IMR-90 (cell line): ENCODE measurements around the gene BRMS1. TPM values are rescaled to one million over a fixed set of nuclear protein-coding genes. Genes with fewer than 3 reads are reported as not detected.

ENCODE experiments used
- ATAC-seq: fragments of 200-7000 bp; cut with Tn5 transposase; 2 replicates; pipeline ENCODE4 v1.9.1; 2020; ENCODE audit warnings: low read depth, mild to moderate bottlenecking, moderate library complexity
- BruUV-seq: library from RNA; stranded (reverse); fragments of 400-500 nt; replicated peaks from 2 replicates; lab custom pipeline; 2021; lab: Mats Ljungman, UMichigan
- CTCF ChIA-PET: fragments of 300-600 bp; formaldehyde crosslinking; extraction: SDS; loops from one replicate; lab custom pipeline; 2021; ENCODE audit warnings: antibody characterized with exemption; lab: Yijun Ruan, JAX
- POLR2A ChIA-PET: fragments of 300-600 bp; sonication (Branson Sonifier 250); formaldehyde crosslinking; loops from one replicate; lab custom pipeline; 2022; ENCODE audit warnings: antibody characterized with exemption; ENCODE audit not compliant: unreplicated experiment; lab: Charles Lee
- DNase-seq: peaks from one replicate; pipeline ENCODE4 v3.0.0; 2013
- H2AFZ ChIP-seq: replicated peaks from 2 replicates; pipeline ENCODE3; 2013; ENCODE audit warnings: low read length, mild to moderate bottlenecking; ENCODE audit not compliant: poor library complexity
- H2AK5ac ChIP-seq: 2 replicates; pipeline ENCODE4 v1.6.1; 2013; ENCODE audit warnings: low read depth, low read length, inconsistent platforms
- H2AK9ac ChIP-seq: replicated peaks from 2 replicates; pipeline ENCODE3; 2013; ENCODE audit warnings: mild to moderate bottlenecking, low read depth, low read length, moderate library complexity; ENCODE audit not compliant: poor library complexity
- H2BK120ac ChIP-seq: 2 replicates; pipeline ENCODE4 v1.6.1; 2013; ENCODE audit warnings: low read depth, low read length, inconsistent platforms
- H2BK15ac ChIP-seq: 3 replicates; pipeline ENCODE4 v1.6.1; 2013; ENCODE audit warnings: low read depth, low read length, inconsistent platforms
- H2BK20ac ChIP-seq: 2 replicates; pipeline ENCODE4 v1.6.1; 2013; ENCODE audit warnings: low read depth, mild to moderate bottlenecking, inconsistent platforms, low read length, moderate library complexity
- H2BK5ac ChIP-seq: 2 replicates; pipeline ENCODE4 v1.6.1; 2013; ENCODE audit warnings: mild to moderate bottlenecking, low read depth, low read length, inconsistent platforms; ENCODE audit not compliant: poor library complexity, severe bottlenecking
- H3K14ac ChIP-seq: replicated peaks from 2 replicates; pipeline ENCODE4 v1.6.1; 2013; ENCODE audit warnings: low read depth, low read length, inconsistent platforms
- H3K18ac ChIP-seq: 2 replicates; pipeline ENCODE4 v1.6.1; 2013; ENCODE audit warnings: low read depth, low read length, control low read depth
- H3K23ac ChIP-seq: 2 replicates; pipeline ENCODE4 v1.6.1; 2013; ENCODE audit warnings: low read depth, low read length, inconsistent platforms
- H3K27ac ChIP-seq: 2 replicates; pipeline ENCODE4 v1.5.1; 2013; ENCODE audit warnings: mild to moderate bottlenecking, control low read depth, low read length; ENCODE audit not compliant: insufficient read depth
- H3K27me3 ChIP-seq: 2 replicates; pipeline ENCODE4 v1.6.1; 2013; ENCODE audit warnings: low read length; ENCODE audit not compliant: control insufficient read depth, insufficient read depth
- H3K36me3 ChIP-seq: 2 replicates; pipeline ENCODE4 v1.6.1; 2013; ENCODE audit warnings: low read length, mixed read lengths; ENCODE audit not compliant: control insufficient read depth, insufficient read depth
- H3K4ac ChIP-seq: 2 replicates; pipeline ENCODE4 v1.6.1; 2013; ENCODE audit warnings: low read depth, low read length, inconsistent platforms
- H3K4me1 ChIP-seq: 2 replicates; pipeline ENCODE4 v1.6.1; 2013; ENCODE audit warnings: low read length, mixed read lengths; ENCODE audit not compliant: control insufficient read depth, insufficient read depth
- H3K4me2 ChIP-seq: 2 replicates; pipeline ENCODE4 v1.6.1; 2013; ENCODE audit warnings: low read depth, mild to moderate bottlenecking, control low read depth, low read length, moderate library complexity
- H3K4me3 ChIP-seq: 2 replicates; pipeline ENCODE4 v1.5.1; 2013; ENCODE audit warnings: low read depth, mild to moderate bottlenecking, control low read depth, low read length, moderate library complexity; ENCODE audit not compliant: insufficient read depth
- H3K56ac ChIP-seq: 2 replicates; pipeline ENCODE4 v1.6.1; 2013; ENCODE audit warnings: low read length, inconsistent platforms; ENCODE audit not compliant: insufficient read depth; ENCODE audit errors: extremely low read depth
- H3K79me1 ChIP-seq, 2 experiments: 2 replicates each; pipeline ENCODE4 v1.6.1; 2013; ENCODE audit warnings: low read length in 2 of 2, inconsistent platforms in 1 of 2, low read depth in 1 of 2
- H3K9ac ChIP-seq: 2 replicates; pipeline ENCODE4 v1.6.1; 2013; ENCODE audit warnings: low read depth, low read length, control low read depth
- H3K9me1 ChIP-seq: 2 replicates; pipeline ENCODE4 v1.6.1; 2013; ENCODE audit warnings: low read length, inconsistent platforms; ENCODE audit not compliant: insufficient read depth
- H3K9me3 ChIP-seq: 2 replicates; pipeline ENCODE4 v1.6.1; 2013; ENCODE audit warnings: low read length; ENCODE audit not compliant: control insufficient read depth, insufficient read depth
- H4K20me1 ChIP-seq: 2 replicates; pipeline ENCODE4 v1.6.1; 2013; ENCODE audit warnings: low read length, inconsistent platforms; ENCODE audit not compliant: insufficient read depth
- H4K5ac ChIP-seq: 2 replicates; pipeline ENCODE4 v1.6.1; 2013; ENCODE audit warnings: mild to moderate bottlenecking, low read depth, low read length, control low read depth
- H4K8ac ChIP-seq, 2 experiments: 2 replicates each; pipeline ENCODE4 v1.6.1; 2013; ENCODE audit warnings: low read depth in 2 of 2, low read length in 2 of 2, control low read depth in 1 of 2, inconsistent platforms in 1 of 2
- H4K91ac ChIP-seq: 2 replicates; pipeline ENCODE4 v1.6.1; 2013; ENCODE audit warnings: low read depth, low read length, inconsistent platforms; ENCODE audit not compliant: insufficient read depth
- BHLHE40 ChIP-seq: fragments of 150-350 bp; IDR thresholded peaks from 2 replicates; pipeline ENCODE4 v1.6.1; 2016; ENCODE audit warnings: mild to moderate bottlenecking, low read depth, low read length
- CEBPB ChIP-seq: IDR thresholded peaks from 2 replicates; pipeline ENCODE4 v1.6.1; 2012; ENCODE audit warnings: low read depth, low read length, improper control_type of control experiment
- FOS ChIP-seq: fragments of 150-350 bp; IDR thresholded peaks from 2 replicates; pipeline ENCODE4 v1.6.1; 2016; ENCODE audit warnings: low read depth, low read length
- MAFK ChIP-seq: IDR thresholded peaks from 2 replicates; pipeline ENCODE4 v1.6.1; 2012; ENCODE audit warnings: low read depth, low read length, improper control_type of control experiment
- MAZ ChIP-seq: IDR thresholded peaks from 2 replicates; pipeline ENCODE4 v1.6.1; 2012; ENCODE audit warnings: low read depth, mild to moderate bottlenecking, low read length, improper control_type of control experiment, moderate library complexity, borderline replicate concordance
- NFE2L2 ChIP-seq: fragments of 150-350 bp; IDR thresholded peaks from 2 replicates; pipeline ENCODE4 v1.6.1; 2016; ENCODE audit warnings: low read depth, mild to moderate bottlenecking, low read length
- POLR2A ChIP-seq: IDR thresholded peaks from 2 replicates; pipeline ENCODE4 v1.6.1; 2012; ENCODE audit warnings: mild to moderate bottlenecking, low read depth, low read length
- RAD21 ChIP-seq: IDR thresholded peaks from 2 replicates; pipeline ENCODE4 v1.6.1; 2012; ENCODE audit warnings: low read length, improper control_type of control experiment
- RCOR1 ChIP-seq: IDR thresholded peaks from 2 replicates; pipeline ENCODE4 v1.6.1; 2012; ENCODE audit warnings: mild to moderate bottlenecking, low read length, improper control_type of control experiment; ENCODE audit not compliant: insufficient replicate concordance
- RFX5 ChIP-seq: IDR thresholded peaks from 2 replicates; pipeline ENCODE4 v1.8.0; 2012; ENCODE audit warnings: low read depth, mild to moderate bottlenecking, low read length, moderate library complexity
- SMC3 ChIP-seq: fragments of 150-350 bp; IDR thresholded peaks from 2 replicates; pipeline ENCODE4 v1.6.1; 2016; ENCODE audit warnings: low read depth, mild to moderate bottlenecking, antibody characterized with exemption, low read length, moderate library complexity
- WGBS, 2 experiments: methylation state at CpG; one replicate each; pipeline versions ENCODE4 v1.1.5 to v1.1.7; 2013; ENCODE audit warnings: missing lambda C conversion rate in 2 of 2; ENCODE audit not compliant: insufficient read length in 1 of 2; ENCODE audit errors: extremely low coverage in 2 of 2; 5-methylcytosine and 5-hydroxymethylcytosine counted together
- dilution Hi-C: fragments of 300-500 bp; cut with HindIII; formaldehyde crosslinking; loops from one replicate; pipeline ENCODE4 v1.14.3; 2018; ENCODE audit warnings: low sequenced_read_pairs; ENCODE audit not compliant: unreplicated experiment
- in situ Hi-C: fragments of 300-500 bp; cut with MboI; formaldehyde crosslinking; loops from 3 replicates; pipeline ENCODE4 v1.14.3; 2019; ENCODE audit warnings: low sequenced_read_pairs, inconsistent platforms, mixed read lengths
- intact Hi-C: fragments of 100-400 bp; cut with micrococcal nuclease; formaldehyde crosslinking; loops from 2 replicates; pipeline ENCODE4 v1.10.0; 2022
- polyA plus RNA-seq, 3 experiments: library from polyadenylated mRNA; depleted of rRNA; stranded (reverse); fragments of >200 nt; gene quantifications; 2 replicates each; pipeline ENCODE4 v1.2.3, GENCODE V29; 2012; ENCODE audit warnings: low replicate concordance in 1 of 3
- total RNA-seq: library from RNA; depleted of rRNA; stranded (reverse); fragments of >200 nt; gene quantifications from 2 replicates; pipeline ENCODE4 v1.2.3, GENCODE V29; 2012
- TF ChIP-seq, protein P1 (sequence below): fragments of 150-350 bp; IDR thresholded peaks from 2 replicates; pipeline ENCODE4 v1.6.1; 2017; ENCODE audit warnings: mild to moderate bottlenecking, antibody characterized with exemption, low read length, low read depth
- TF ChIP-seq, protein P2 (sequence below): fragments of 150-350 bp; IDR thresholded peaks from 2 replicates; pipeline ENCODE4 v1.6.1; 2016; ENCODE audit warnings: low read depth, mild to moderate bottlenecking, low read length, moderate library complexity, borderline replicate concordance
- TF ChIP-seq, protein P3 (sequence below): conservative IDR thresholded peaks from 2 replicates; pipeline ENCODE4 v1.5.1; 2012; ENCODE audit warnings: mild to moderate bottlenecking, low read depth, low read length, improper control_type of control experiment

The BRMS1 gene
- total and polyA plus RNA-seq, 2 of the 4 experiments (the other 2 are of a cell fraction) = 48.3 to 57.9 TPM

DNA sequence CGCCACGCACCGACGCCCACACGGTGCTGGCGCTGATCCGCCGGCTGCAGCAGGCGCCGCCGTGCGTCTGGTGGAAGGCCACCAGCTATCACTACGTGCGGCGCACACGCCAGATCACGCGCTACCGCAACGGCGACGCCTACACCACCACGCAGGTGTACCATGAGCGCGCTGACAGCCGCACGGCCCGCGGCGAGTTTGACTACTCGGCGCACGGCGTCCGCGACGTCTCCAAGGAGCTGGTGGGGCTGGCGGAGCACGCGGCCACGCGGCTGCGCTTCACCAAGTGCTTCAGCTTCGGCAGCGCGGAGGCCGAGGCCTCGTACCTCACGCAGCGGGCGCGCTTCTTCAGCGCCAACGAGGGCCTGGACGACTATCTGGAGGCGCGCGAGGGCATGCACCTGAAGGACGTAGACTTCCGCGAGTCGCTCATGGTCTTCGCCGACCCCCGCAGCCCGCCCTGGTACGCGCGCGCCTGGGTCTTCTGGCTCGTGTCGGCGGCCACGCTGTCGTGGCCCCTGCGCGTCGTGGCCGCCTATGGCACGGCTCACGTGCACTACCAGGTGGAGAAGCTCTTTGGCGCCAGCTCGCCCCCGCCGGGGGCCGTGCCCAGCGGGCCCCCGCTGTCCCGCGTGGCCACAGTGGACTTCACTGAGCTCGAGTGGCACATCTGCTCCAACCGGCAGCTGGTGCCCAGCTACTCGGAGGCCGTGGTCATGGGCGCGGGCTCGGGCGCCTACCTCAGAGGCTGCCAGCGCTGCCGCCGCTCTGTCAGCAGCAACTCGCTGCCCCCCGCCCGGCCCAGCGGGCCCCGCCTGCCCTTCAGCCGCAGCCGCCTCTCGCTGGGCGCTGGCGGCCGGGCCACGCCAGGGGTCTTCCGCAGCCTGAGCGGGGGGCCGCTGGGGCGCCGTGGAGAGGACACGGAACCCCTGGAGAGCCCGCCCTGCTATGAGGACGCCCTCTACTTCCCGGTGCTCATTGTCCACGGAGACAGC, 50.0 kb downstream of the BRMS1 start:
- no peak overlapping the region for H4K5ac ChIP-seq
- ATAC-seq = no peak
- ChIA-PET CTCF (no interaction called here), POLR2A (no interaction called here)
- no peak overlapping the region for H2AK9ac ChIP-seq
- H2BK120ac ChIP-seq = no peak overlapping the region
- peaks cover 3% of the 10 kb centered on the region; the same call in 1 of the 2 replicates for H3K4me1 ChIP-seq
- peaks cover 4% of the 10 kb centered on the region; the same call in 1 of the 2 replicates for H3K9me1 ChIP-seq
- H3K4ac ChIP-seq = no peak overlapping the region
- no peak overlapping the region for H4K8ac ChIP-seq
- H3K36me3 ChIP-seq = no peaks in the 10 kb centered on the region
- H3K4me3 ChIP-seq = no peak overlapping the region
- DNase-seq = no peak
- no peak overlapping the region for H3K4me2 ChIP-seq
- H3K18ac ChIP-seq = no peak overlapping the region
- no peak overlapping the region for H3K56ac ChIP-seq
- no peak overlapping the region for H2AFZ ChIP-seq
- H3K27ac ChIP-seq = no peak overlapping the region
- dilution Hi-C loops = no loop called here
- 76% methylated on average over 85 of the region's 123 CpGs; no CpG with 5 or more reads in 1 of the 2 experiments for WGBS, 2 experiments
- H3K79me1 ChIP-seq = no peaks in the 10 kb centered on the region
- TF ChIP-seq RAD21 (no peak), POLR2A (no peak), RCOR1 (no peak), CEBPB (no peak), RFX5 (no peak), SMC3 (no peak), BHLHE40 (no peak), MAFK (no peak), NFE2L2 (no peak), MAZ (no peak), FOS (no peak)
- TF ChIP-seq, protein P1, sequence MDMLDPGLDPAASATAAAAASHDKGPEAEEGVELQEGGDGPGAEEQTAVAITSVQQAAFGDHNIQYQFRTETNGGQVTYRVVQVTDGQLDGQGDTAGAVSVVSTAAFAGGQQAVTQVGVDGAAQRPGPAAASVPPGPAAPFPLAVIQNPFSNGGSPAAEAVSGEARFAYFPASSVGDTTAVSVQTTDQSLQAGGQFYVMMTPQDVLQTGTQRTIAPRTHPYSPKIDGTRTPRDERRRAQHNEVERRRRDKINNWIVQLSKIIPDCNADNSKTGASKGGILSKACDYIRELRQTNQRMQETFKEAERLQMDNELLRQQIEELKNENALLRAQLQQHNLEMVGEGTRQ = no peak
- TF ChIP-seq, protein P2, sequence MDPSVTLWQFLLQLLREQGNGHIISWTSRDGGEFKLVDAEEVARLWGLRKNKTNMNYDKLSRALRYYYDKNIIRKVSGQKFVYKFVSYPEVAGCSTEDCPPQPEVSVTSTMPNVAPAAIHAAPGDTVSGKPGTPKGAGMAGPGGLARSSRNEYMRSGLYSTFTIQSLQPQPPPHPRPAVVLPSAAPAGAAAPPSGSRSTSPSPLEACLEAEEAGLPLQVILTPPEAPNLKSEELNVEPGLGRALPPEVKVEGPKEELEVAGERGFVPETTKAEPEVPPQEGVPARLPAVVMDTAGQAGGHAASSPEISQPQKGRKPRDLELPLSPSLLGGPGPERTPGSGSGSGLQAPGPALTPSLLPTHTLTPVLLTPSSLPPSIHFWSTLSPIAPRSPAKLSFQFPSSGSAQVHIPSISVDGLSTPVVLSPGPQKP = no peak
- TF ChIP-seq, protein P3, sequence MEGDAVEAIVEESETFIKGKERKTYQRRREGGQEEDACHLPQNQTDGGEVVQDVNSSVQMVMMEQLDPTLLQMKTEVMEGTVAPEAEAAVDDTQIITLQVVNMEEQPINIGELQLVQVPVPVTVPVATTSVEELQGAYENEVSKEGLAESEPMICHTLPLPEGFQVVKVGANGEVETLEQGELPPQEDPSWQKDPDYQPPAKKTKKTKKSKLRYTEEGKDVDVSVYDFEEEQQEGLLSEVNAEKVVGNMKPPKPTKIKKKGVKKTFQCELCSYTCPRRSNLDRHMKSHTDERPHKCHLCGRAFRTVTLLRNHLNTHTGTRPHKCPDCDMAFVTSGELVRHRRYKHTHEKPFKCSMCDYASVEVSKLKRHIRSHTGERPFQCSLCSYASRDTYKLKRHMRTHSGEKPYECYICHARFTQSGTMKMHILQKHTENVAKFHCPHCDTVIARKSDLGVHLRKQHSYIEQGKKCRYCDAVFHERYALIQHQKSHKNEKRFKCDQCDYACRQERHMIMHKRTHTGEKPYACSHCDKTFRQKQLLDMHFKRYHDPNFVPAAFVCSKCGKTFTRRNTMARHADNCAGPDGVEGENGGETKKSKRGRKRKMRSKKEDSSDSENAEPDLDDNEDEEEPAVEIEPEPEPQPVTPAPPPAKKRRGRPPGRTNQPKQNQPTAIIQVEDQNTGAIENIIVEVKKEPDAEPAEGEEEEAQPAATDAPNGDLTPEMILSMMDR = no peak
- no peak overlapping the region for H3K23ac ChIP-seq
- no peak overlapping the region for H2BK5ac ChIP-seq
- H2BK20ac ChIP-seq = no peak overlapping the region
- no peak overlapping the region for H2BK15ac ChIP-seq
- no peaks in the 10 kb centered on the region for H4K20me1 ChIP-seq
- no peak overlapping the region for H2AK5ac ChIP-seq
- H3K9me3 ChIP-seq = no peaks in the 10 kb centered on the region
- no peak overlapping the region for H4K91ac ChIP-seq
- H3K27me3 ChIP-seq = peaks cover 53% of the 10 kb centered on the region
- H3K9ac ChIP-seq = no peak overlapping the region
- intact Hi-C loops = no loop called here
- BruUV-seq = no TSS peak
- in situ Hi-C loops = no loop called here
- H3K14ac ChIP-seq = no peak overlapping the region
